Fibroblast of skin of abdomen (primary cell): ENCODE data around the gene SLC9A4.
"Not testable (repeated sequence)": the region's sequence is repeated elsewhere in the genome, so short reads cannot be mapped to it uniquely, and the experiment has no call there.

Source experiments
- DNase-seq: peaks from one replicate; pipeline ENCODE4 v3.0.0-alpha.2; 2013

The SLC9A4 gene

GRCh38 chr2:102551329-102552096 lies 78.5 kb downstream of the SLC9A4 start:
- no peak for DNase-seq

- DNase-seq, result no peak
These were observed 80.6 kb downstream of the SLC9A4 start for GRCh38 chr2:102553601-102554000.

DNA sequence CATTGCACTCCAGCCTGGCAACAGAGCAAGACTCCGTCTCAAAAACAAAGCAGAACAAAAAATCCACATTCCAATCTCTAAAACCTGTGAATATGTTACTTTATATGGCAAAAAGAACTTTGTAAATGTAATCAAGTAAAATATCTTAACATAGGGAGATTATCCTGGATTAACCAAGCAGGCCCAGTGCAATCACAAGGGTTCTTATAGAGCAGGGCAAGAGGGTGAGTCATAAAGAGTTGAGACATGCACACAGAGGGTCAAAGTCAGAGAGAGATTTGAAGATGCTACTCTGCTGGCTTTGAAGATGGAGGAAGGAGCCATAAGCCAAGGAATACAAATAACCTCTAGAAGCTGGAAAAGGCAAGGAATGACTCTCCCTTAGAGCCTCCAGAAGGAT lies 85.4 kb downstream of the SLC9A4 start:
- DNase-seq, result no peak

DNA sequence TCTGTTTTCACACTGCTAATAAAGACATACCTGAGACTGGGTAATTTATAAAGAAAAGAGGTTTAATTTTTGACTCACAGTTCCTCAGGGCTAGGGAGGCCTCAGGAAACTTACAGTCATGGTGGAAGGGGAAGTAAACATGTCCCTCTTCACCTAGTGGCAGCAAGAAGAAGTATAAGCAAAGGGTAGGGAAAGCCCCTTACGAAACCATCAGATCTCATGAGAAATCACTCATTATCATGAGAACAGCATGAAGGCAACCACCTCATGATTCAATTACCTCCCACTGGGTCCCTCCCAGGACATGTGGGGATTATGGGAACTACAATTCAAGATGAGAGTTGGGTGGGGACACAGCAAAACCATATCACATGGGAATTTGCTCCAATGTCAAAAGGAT lies 89.5 kb downstream of the SLC9A4 start:
- not testable (repeated sequence) for DNase-seq

GRCh38 chr2:102575888-102576287 lies 102.9 kb downstream of the SLC9A4 start:
- DNase-seq, result no peak

GRCh38 chr2:102578376-102578775 lies 105.3 kb downstream of the SLC9A4 start:
- DNase-seq, result no peak

DNA sequence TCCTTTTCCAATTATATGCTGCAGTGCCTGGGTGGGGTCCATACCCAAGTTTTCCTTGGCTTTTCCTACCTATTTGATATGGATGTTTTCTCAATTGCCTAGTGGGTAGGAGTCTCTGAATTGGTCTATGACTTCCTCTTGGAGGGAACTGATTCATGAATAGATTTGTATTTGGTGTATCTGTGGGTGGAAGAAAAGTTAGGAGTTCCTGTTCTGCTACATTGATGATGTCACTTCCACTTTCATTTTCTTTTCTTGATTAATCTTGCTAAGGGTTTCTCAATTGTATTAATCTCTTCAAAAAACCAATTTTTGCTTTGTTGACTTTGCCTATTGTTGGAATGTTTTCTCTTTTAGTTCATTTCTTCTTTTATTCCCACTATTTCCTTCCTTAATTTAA lies 108.9 kb downstream of the SLC9A4 start:
- no peak for DNase-seq

GRCh38 chr2:102582845-102583244 lies 109.8 kb downstream of the SLC9A4 start:
- DNase-seq, result no peak
